Epithelial cell of prostate (primary cell): Measurements from ENCODE around the gene MSRB1.
"Not testable (repeated sequence)": the region's sequence is repeated elsewhere in the genome, so short reads cannot be mapped to it uniquely, and the experiment has no call there.

ENCODE experiments used
- DNase-seq: peaks from one replicate; pipeline ENCODE4 v3.0.0-alpha.2; 2011; ENCODE audit warnings: low read depth, low spot score
- H3K27ac ChIP-seq: fragments of 450-650 bp; 2 replicates; pipeline ENCODE4 v1.5.1; 2017; ENCODE audit warnings: mild to moderate bottlenecking

MSRB1 gene

DNA sequence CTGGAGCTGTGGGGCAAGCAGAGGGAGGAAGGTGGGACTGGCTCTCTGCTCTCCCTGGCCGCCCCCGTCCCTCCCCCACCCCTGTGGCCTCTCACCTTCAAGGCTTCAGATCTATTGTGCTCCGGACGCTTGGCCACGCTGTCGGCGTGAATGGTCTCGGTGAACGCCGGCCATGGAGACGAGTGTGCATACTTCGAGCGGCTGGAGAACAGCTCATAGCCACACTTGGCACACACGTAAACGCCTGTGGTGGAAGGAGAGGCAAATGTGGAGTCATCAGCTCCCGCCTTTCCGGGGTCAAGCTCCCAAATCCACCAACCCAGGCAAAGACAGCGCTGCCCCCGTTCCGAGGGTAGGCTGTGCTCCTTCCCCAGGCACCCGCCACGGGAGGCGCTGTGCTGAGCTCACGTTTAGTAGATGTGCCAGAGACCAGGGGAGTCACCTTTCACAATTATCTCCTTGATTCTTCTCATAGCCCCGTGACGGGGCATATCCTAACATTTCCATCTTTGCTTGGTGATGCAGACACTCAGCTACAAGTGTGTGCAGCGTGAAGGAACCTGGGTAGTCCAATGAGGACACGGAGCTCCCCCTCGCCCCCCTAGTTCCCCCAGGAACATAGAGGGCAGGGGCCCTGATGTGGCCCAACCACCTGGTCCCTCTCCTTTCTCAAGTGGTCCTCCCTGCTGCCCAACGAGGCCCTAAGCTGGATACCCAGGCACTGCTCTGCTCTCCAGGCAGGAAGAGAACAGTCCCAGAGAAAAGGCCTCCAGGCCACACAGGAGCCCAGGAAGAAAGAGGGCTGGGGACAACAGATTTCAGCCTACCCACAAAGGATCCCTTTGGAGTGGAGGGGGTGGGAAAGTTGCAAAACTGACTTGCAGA lies 1.6 kb downstream of the MSRB1 start:
- H3K27ac ChIP-seq, result peak overlapping the region; percentile 20
- DNase-seq, result no peak

DNA sequence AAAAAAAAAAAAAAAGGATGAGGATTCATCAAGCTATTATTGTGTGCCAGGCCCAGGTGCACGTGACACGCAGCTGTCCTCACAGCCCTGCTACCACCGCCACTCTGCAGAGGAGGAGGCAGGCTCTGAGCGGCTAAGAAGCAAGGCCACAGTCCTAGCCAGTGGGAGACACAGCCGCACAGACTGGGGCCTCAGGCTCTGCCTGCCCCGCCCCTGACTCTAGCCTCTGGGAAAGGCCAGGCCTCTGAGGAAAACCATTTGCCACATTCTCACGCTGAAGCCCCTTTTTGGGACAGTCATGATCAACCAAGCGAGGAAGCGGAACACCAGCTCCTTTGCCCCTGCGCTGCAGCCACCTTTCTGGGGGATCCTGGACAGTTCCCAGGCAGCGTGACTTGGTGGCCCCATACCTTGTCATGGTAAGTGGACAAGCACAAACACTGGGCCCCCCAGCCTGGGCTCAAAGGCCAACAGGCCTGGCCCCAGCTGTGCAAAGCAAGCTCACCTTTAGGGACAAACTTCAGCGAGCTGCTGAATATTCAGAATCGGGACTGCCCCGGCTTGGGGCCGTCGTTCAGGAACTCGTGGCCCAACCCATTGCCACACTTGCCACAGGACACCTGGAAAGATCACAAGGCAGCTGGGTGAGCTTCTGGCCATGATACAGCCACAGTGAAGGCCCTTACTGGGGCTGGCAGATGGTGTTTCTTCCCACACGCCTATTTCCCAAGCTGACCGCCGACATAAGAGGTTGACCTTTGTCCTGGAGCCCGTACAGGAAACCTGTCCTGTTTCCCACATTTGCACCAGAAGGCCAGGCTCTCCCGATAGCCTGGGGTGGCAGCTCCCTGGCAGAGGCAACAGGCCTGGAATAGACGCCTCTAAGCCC lies 2.5 kb downstream of the MSRB1 start:
- no peak overlapping the region for H3K27ac ChIP-seq
- no peak for DNase-seq

DNA sequence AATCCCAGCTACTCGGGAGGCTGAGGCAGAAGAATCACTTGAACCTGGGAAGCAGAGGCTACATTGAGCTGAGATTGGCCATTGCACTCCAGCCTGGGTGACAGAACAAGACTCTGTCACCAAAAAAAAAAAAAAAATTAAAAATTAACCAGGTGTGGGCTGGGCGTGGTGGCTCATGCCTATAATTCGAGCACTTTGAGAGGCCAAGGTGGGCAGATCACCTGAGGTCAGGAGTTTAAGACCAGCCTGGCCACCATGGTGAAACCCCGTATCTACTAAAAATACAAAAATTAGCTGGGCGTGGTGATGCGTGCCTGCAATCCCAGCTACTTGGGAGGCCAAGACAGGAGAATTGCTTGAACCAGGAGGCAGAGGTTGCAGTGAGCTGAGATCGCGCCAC lies 3.2 kb downstream of the MSRB1 start:
- H3K27ac ChIP-seq, DNase-seq: not testable (repeated sequence)

DNA sequence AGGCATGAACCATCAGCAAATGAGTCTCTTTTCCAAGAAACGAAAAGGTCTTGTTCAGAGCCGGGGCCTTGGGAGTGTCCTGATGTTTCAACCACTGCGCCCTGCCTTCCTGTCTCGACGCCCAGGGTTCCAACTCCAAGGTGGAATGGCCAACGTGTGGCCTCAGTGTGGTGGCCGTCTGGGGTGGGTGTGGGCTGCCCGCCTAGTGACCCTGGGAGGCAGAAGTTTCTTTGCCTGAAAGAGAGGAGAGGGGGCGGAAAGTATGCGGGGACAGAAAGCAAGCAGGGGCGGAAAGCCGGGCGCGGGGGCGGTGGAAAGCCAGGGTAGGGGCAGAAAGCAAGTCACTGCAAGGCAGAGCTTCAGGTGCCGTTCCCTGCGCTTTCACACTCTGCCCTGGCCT lies 4.1 kb downstream of the MSRB1 start:
- no peak for DNase-seq
- H3K27ac ChIP-seq, result no peak overlapping the region

DNA sequence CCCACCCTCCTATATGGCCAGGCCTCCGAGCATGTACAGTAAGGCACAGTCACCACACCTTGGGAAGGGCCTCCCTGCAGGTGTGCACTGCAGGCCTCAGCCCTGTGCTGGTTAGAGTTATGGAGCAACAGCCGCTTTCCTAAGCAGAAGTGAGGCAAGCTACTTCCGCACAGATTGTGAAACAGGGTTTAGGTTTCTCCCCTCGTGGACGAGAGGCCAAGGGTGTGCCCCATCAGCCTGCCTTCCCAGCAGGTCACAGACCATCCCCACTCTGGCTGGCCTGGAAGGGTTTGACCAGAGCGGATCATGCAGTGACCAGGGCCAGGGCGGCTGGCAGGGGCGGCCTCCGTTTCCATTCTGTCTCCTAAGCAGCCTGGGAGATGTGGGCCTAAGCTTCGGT lies 4.7 kb downstream of the MSRB1 start:
- DNase-seq, result no peak
- no peak overlapping the region for H3K27ac ChIP-seq

DNA sequence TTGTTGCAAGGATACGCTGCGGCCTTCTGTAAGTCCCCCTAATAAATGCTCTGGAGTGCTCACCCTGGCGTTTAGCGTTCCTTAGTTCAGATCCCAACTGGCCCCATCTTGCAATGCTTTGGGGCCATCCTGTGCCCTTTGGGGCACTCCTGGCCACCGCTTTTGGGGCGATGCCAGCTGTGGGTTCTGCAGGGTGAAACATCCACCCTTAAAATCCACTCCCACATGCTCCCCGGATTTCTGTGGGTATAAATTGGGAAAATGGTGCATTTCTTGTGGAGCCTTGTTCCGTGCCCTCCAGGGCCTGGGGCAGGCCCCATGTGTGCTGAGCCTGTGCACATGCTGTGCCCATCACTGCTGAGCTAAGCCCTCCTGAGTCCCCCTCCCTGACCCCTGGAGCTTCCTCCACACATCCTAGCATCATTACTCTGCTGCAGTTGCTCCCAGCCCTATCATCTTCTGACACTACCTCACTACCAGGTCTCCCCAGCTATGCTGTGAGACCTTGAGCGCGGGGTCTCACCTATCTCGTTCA lies 6.0 kb downstream of the MSRB1 start:
- no peak overlapping the region for H3K27ac ChIP-seq
- no peak for DNase-seq

DNA sequence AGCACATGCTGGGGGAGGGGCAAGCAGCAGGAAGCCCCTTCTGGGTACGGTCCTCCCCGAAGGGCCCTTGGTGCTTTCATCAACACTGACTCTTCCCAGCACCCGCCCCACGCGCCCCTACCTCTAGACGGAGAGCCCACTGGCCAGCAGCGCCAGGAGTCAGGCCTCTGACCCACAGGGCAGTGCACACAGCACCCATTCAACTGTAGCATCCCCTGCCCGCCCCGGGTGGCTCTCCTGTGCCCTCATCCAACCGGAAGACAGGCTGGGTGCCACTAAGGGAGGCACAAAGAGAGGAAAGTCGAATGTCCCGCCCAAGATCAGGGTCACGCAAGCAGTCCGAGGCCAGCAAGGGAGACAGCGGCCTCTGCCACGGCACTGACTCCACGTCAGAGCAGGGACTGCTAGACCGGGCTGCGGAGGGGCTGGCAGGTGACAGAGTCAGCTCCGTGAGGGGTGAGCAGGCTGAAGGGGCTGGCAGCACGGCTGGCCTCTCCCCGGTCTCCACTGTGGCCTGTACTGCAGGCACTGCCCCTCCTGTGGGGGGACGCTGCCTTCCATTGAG lies 9.8 kb downstream of the MSRB1 start:
- no peak overlapping the region for H3K27ac ChIP-seq
- DNase-seq, result no peak

DNA sequence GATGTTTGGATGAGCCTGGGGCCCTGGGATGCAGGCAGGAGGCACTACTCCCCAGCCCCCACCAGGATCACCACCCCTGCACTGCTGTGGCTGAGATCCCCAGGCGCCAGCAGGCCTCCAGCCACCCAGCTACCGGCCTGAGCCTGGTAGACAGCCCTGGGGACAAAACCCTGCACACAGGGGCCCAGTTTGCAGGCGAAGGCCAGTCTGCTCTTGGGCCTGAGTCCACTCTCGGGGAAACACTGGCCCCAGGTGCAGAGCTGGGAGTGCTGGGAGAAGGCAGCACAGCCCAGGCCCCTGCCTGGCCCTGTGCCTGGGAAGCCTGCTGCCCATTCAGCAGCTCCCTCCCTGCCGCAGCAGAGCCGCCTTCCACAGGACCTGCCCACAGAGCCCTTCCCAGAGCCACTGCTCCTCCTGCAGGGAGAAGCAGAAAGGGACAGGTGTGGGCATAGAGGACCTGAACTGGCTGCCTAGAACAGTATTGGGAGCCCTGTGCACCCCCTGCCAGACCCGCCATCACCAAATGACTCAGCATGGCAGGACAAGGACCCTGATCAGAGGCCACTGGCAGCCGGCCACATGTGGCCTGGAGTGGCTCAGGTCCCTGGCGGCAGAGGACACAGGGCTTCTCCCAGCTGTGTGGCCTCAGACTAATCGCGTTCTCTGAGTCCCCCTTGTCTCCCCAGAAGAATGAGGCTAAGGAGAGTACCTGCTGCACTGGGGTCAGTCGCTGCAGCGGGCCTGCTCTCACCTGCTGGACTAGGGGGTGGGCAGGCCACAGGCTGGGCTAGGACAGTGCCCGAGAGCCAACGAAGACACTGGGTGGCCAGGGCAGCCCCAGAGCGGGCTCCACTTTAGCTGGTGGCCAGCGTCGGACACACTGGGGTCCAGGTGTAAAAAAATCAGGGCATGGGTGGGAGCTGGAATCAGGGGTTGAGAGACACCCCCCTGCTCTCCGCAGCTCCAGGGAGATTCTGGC lies 10.7 kb downstream of the MSRB1 start:
- no peak overlapping the region for H3K27ac ChIP-seq
- no peak for DNase-seq

DNA sequence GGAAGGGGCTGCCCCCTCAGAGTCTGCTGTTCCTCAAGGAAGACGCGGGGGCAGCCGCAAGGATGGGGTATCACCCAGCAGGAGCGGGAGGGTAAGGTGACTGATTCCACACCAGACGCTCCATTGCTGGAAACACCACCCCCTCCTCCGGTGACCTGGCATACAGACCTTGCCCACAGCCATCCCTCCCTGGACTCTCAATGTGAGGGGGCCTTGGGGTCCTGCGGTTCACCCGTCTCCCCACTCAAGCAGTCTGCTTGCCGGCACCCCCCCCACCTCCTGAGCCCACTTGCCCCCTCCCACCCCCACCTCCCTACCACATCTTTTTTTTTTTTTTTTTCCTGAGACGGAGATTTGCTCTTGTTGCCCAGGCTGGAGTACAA lies 12.7 kb downstream of the MSRB1 start:
- no peak overlapping the region for H3K27ac ChIP-seq
- DNase-seq, result no peak

DNA sequence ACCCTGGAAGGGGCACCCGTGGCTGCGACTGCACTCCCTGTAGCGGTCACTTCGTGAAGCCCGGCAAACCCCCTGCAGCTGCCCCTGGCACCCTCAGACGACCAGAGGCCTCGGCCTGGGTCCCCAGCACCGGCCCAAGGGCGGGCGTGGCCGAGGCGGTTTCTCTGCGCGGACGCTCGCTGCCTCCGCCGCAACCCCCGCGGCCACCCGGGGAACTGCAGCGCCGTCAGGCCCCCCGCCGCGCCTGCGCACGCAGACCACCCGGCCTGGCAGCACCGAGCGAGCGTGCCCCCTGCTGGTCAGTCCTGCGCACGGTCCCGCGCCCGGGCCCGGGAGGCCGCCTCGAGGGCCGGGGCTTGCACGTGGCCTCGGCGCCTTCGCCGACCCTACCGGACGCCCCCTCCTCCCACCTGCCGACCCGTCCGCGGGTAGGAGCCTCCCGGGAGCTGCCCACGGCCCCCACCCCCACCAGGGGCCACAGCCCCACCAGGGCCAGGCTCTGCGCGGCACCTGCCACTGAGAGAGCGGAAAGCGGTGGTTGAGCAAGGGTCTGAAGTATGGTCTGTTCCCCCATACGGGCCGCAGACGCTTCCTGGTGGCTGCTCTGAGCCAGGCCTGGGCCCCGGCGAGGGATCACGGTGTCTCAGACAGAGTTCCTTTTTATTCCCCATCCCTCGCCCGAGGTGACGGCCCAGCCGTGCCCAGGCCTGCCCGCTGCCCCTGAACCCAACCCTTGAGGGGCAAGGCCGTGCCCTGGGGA lies 13.2 kb downstream of the MSRB1 start:
- no peak for DNase-seq
- H3K27ac ChIP-seq, result no peak overlapping the region

DNA sequence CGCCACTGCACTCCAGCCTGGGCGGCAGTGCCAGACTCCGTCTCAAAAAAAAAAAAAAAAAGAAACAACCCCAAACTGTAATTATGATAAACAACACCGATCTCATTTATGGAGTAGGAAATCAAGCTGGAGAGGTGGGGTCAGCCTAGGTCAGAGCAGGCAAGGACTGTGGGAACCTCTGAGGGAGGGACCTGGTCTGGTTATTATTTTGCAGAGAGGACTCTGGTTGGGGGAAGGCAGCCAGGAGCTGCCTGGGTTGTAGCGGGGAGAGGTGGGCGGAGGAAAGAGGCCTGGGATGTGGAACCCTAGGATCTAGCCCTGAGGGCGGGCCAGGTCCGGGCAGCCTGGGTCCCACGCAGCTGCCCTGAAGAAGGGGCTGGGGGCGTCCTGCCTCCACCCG lies 13.9 kb downstream of the MSRB1 start:
- H3K27ac ChIP-seq, result no peak overlapping the region

DNA sequence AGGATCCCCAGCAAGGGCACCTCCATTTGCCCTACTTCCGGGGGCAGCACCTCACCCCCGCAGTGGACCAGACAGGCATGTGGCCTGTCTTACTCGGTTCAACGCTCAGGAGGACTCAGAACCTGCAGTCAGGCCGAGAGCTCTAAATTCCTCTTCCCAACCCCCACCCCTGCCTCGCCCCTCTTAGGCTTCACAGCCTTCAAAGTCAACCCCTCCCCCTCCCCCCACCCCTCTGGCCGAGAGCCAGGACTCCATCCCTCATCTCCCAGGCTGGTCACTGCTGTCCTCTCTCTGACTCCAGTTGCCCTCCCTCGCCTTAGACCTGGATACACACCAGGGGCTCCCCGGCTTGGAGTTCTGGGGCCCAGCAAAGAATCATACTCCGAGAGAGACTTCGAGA lies 16.7 kb downstream of the MSRB1 start:
- no peak for DNase-seq
- no peak overlapping the region for H3K27ac ChIP-seq

More for the DNA sequence above, 13.9 kb downstream of the MSRB1 start:
- DNase-seq, result no peak

DNA sequence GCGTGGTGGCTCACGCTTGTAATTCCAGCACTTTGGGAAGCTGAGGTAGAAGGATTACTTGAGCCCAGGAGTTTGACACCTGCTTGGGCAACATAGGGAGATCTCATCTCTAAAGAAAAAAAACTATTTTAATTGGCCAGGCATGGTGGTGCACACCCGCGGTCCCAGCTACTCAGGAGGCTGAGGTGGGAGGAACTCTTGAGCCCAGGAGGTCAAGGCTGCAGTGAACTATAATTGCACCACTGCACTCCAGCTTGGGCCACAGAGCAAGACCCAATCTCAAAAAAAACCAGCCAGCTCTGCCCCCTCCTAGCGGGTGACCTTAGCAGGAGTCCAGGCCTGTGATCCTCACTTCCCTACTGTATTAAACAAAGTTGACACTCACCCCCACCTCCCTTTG lies 18.9 kb downstream of the MSRB1 start:
- DNase-seq, result no peak
- H3K27ac ChIP-seq, result no peak overlapping the region

DNA sequence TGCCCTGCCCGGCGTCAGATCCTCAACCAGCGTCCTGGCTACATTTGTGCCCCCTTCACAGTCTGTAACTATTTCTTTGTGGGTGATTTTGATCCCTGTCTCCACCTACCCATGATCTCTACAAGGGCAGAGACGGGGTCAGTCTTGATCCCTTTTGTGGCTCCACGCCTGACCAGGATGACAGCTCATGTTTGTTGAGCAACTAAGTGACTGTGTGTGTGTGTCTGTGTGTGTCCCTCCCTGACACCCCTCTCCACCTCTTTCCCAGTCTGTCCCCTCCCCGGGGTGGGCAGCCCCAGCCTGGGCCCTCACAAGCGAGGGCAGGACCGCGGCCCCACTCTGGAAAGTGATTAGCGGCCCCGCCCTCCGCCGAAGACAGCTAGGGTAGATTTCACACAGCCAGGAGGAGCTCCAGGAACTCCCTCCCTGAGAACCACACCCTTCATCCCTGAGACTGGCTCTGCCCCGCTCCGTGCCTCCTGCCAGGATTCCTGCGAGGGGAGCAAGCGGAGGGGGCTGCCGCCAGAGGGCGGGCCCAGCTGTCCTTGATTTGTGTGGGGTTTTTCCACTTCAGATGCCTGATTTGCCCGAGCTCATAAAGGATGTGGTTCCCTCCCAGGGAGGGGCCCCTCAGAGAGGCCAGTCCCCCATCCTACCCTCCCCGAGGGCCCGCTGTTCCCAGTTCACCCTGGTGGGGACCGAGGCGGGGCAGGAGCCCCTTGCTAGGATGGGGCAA lies 19.5 kb downstream of the MSRB1 start:
- no peak for DNase-seq
- H3K27ac ChIP-seq, result no peak overlapping the region

DNA sequence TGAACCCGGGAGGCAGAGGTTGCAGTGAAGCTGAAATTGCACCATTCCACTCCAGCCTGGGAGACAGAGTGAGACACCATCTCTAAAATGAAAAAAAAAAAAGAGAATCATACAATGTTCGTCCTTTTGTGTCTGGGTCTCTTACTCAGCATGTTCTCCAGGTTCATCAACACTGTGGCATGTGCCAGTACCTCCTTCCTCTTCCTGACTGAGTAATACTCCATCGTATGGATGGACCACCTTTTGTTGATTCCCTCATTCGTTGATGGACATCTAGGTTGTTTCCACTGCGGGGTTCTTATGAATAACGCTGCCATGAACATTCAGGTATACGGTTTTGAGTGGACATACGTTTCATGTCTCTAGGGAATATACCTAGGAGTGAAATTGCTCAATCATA lies 20.6 kb downstream of the MSRB1 start:
- DNase-seq, result no peak
- no peak overlapping the region for H3K27ac ChIP-seq

DNA sequence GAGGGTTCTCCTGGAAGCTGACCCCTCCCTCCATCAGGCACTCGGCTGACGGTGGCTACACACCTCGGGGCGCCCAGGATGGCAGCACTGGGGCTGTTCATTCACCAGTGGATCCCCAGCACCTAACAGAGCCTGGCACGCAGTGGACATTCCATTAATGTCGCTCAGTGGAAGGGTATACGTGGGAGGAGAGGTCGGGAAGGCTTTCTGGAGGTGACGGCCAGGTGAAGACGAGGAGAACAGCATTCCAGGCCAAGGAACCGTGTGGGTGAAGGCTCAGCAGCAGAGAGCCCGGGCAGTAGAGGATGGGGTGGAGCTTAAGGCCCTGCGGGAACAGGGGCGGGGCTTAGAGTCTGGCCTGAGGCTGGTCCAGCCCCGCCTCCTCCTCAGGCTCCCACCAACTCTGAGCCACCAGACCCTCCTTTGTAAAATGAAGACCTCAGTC lies 22.2 kb downstream of the MSRB1 start:
- no peak overlapping the region for H3K27ac ChIP-seq
- DNase-seq, result no peak

DNA sequence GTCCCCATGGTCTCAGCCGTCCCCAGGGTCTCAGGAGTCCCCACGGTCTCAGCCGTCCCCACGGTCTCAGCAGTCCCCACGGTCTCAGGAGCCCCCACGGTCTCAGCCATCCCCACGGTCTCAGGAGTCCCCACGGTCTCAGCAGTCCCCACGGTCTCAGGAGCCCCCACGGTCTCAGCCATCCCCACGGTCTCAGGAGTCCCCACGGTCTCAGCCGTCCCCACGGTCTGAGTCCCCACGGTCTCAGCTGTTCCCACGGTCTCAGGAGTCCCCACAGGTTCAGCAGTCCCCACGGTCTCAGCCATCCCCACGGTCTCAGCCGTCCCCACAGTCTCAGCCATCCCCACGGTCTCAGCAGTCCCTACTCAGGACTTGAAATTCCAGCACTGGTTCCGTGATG lies 22.9 kb downstream of the MSRB1 start:
- DNase-seq, H3K27ac ChIP-seq: not testable (repeated sequence)

DNA sequence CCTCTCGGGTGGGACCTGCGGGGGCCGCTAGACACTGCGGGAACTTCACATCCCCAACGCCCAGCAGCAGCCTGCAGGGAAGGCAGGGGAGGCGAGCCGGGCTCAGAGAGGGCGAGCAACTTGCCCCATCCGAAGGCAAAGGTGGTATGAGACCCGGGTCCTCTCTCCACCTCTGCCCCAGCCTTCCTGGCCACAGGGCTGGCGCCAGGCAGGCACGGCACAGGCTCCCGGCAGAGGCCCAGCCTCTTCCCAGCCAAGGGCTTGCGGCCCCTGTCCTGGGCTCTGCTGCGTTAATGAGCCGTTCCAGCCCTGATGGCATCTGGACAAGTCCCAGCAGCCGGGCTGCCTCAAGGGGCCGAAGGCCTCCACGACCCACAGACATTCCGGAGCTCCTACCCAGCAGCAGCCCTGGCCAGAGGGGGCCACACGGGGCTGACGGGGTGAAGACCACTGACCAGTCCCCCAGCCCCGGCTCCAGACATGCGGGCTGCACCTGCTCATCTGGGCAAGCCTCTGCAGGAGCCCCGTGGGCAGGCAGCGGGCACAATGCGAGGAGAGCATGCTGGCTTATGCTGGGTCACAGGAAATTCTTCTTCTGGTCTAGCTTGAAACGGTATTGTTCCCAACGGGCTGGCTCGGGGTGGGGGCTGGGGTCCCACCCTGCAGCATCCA lies 23.5 kb downstream of the MSRB1 start:
- no peak overlapping the region for H3K27ac ChIP-seq
- DNase-seq, result no peak
